Limb (tissue), 2 donors: ENCODE measurements around the gene URM1.
"Not testable (repeated sequence)": the region's sequence is repeated elsewhere in the genome, so short reads cannot be mapped to it uniquely, and the experiment has no call there.

Experiments
- DNase-seq, 2 donors: peaks; one replicate each; pipeline ENCODE4 v3.0.0-alpha.2; 2016; ENCODE audit errors: extremely low spot score in 2 of 2

URM1 gene

DNA sequence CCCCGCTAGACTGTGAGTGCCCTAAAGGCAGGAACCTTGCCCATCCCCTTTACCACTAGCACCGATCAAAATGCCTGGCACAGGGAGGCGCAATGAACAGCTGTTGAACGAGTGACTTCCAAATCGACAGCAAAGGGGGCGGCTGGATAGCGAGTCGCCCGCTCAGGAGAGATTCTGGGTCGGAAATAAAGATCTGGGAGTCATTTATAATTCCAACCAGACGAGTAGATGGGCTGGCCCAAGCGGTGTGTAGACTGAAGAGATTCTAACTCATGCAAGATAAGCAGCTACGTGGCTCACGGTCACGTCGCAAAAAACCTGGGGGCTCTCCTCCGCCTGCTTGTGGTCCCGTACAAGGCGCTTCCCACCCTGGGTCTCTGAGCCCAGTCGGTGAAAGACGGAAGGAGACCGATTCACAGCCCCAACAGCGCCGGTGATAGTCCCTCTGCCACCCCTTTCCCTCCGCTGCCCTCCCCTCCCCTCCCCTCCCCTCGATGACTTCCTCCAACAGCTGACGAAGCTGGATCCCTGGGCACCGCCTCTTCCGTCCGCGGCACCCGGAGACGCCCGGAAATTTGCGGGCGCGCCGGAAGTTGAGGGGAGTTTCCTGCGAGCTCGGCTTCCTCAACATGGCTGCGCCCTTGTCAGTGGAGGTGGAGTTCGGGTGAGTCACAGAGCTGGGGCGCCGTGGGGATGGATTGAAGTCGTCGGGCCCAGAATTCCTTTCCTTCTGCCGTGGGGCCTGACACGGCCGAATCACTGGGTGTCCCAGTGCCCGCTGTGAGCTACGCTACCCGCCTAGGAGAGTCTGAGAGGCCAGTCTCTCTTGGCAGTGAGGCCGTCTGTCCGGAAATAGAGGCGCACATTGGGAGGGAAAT lies at the start of gene URM1:
Gene URM1, plus strand, starts transcription at position 623 of the 878 bp plus-strand sequence. Its CDS starts 7 bp downstream, at position 630.
- peak; percentile 96 to 97 for DNase-seq

DNA sequence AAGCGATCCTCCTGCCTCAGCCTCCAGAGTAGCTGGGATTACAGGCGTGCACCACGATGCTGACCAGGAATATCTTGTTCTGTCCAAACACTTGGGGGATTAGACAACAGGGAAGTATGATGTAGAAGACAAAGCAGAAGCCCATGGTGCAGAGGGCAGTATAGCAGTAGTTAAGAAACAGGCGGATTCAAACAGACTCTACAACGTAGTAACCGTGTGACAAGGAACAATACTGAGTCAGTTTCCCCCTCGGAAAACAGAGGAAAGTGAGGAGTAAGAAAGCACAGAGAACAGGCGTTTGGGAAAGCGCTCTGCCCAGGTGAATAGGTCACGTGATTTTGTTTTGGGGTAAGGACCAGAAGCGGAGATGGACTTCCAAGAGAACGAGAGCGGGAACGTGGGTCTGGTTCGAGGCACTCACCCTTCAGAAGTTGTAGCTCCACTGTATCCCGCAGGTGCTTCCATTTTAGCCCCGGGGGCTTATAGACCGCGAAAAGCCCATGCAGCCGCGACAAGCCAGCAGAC lies 49.2 kb upstream of the URM1 start:
- DNase-seq, result peak in 1 of 2 donors; percentile 11

DNA sequence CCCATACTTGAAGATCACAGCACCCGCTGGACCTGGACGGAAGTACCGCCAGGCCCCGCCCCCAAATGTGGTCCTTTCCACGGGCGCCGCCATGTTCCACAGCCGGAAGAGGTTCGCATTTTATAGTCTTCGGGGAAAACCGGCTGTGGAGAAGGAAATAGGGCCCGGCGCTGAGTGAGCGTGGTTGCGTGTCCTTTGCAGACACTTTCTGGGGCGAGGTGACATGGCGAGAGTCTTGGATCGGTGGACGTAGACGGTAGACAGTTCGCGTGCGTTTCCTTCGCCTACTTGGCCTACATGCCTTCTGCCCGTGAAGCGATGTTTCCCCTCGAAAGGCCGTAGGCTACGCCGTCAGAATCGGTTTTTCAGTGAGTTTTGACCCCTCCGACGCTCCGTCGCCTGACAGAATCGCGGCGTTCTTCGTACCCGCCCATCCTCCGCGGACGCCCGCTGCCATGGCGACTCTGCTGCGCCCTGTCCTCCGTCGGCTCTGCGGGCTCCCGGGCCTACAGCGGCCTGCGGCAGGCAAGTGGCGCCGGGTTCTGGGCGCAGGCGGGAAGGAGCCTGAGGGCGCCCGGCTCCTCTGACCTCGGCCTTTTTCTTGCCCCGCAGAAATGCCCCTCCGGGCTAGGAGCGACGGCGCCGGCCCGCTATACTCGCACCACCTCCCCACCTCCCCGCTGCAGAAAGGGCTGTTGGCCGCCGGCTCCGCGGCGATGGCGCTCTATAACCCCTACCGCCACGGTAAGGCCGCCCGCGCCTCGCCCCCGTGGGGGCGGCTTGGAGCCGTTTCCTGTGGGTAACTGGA lies 48.6 kb upstream of the URM1 start, which contains the start of the genes COQ4 and TRUB2:
Gene COQ4, plus strand, starts transcription at position 436 of the 808 bp plus-strand sequence. Its CDS starts 20 bp downstream, at position 456.
Gene TRUB2, minus strand, starts transcription at position 44 of the 808 bp plus-strand sequence. Its CDS starts 39 bp downstream, at position 5.
- DNase-seq, result peak; percentile 95

DNA sequence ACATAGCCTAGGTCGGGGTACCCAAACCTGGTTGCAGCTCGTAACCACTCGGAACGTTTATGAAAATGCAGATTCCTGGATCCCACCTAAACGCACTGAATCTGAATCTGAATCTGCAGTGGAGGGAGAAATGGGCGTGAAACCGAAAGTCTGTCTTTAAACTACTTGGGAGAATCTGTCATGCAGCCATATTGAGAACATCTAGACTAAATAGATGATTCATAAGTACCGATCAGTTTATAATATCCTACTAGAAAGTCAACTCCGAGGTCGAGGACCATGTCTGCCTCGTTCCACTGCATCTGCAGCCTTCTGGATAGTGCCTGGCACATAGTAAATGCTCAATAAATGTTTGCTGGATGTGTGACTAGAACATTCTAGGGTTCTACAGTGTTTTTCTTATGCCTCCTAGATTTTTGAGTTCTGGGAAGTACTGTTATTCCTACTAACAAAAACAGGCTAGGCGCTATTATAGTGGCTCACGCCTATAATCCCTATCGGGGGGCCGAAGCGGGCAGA lies 47.9 kb upstream of the URM1 start:
- no peak for DNase-seq

DNA sequence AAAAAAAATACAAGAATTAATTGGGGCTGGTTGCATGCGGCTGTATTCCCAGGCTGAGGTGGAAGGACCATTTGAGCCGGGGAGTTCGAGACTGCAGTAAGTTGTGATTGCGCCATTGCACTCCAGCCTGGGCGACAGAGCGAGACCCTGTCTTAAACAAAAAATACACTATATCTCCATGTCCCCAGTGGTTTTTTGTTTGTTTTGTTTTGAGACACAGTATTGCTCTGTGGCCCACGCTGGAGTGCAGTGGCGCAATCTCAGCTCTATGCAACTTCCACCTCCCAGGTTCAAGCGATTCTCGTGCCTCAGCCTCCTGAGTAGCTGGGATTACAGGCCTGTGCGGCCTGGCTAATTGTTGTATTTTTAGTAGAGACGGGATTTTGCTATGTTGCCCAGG lies 47.4 kb upstream of the URM1 start:
- DNase-seq, result no peak

DNA sequence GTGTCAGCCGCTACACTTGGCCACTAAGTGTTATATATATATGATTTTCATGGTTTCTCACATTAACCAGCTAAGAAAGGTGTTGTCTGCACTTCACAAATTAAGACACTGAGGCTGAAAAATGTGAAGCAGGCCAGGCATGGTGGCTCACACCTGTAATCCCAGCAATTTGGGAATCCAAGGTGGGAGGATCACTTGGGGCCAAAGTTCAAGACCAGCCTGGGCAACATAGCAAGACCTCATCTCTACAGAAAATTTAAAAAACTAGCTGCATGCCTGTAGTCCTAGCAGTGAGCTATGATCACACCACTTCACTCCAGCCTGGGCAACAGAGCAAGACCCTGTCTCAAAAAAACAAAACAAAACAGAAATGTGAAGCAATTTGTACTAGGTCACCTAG lies 46.8 kb upstream of the URM1 start:
- no peak for DNase-seq

DNA sequence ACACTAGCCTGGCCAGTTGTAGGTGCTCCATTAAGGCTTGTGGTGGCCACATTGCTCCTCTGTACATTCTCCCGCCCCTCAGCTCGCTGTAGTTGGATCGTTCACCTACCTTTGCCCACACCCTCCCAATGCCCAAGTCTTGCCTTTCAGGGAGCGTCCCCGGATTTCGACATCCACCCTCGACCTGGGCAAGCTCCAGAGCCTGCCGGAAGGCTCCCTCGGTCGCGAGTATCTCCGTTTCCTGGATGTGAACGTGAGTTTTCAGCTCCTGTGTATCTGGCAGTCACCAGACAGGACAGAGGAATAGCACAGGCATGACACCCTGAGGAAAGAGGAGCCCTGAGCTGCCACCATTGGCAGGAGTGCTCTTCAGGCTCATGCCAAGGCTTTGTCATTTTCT lies 45.5 kb upstream of the URM1 start:
- DNase-seq, result no peak

DNA sequence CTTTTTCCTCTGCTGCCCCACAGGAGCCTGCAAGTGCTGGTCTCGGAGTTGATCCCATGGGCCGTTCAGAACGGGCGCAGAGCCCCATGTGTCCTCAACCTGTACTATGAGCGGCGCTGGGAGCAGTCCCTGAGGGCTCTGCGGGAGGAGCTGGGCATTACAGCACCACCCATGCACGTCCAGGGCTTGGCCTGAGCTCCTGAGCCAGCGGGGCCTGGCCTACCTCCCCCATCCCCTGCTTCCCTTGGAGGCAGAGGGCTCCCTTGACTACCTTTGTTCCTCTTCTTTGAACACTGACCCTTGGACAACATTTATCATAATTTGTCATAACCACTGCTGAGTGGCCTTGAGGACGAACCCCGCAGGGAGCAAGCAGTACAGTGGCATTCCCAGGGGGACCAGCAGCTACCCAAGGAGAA lies 37.7 kb upstream of the URM1 start:
- DNase-seq, result no peak

DNA sequence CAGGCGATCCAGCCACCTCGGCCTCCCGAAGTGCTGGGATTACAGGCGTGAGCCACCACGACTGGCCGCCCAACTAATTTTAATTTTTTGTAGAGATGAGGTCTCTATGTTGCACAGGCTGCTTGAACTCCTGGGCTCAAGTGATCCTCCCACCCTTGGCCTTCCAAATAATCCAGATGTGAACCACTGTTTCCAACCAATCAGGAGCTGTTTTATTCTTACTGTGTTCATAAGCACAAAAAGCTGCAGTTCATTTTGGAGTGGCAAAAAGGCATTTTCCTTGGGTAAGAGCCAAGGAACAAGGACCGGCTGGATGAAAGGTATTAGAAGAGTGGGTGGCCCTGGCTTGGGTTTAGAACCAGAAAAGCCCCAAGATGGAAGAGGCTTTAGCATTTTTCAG lies 36.0 kb upstream of the URM1 start:
- DNase-seq, result no peak

DNA sequence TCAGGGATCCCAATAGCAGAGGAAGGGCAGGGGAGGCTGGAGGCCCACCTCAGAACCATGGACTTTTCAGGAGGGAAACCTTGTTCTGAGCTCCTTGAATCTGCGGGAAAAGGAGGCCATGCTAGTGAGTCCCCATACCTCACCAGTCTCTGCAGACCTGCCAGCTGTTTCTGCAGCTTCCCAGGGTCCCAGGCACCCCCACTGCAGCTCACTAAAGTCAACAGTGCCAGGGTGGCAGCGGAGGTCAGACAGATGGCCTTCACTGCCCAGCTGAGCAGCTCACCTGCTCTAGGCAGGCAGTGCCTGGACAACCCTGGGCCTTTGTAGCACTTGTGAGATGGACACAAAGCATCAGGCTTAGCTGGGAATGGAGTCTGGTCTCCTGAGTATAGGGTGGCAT lies 35.3 kb upstream of the URM1 start:
- no peak for DNase-seq

DNA sequence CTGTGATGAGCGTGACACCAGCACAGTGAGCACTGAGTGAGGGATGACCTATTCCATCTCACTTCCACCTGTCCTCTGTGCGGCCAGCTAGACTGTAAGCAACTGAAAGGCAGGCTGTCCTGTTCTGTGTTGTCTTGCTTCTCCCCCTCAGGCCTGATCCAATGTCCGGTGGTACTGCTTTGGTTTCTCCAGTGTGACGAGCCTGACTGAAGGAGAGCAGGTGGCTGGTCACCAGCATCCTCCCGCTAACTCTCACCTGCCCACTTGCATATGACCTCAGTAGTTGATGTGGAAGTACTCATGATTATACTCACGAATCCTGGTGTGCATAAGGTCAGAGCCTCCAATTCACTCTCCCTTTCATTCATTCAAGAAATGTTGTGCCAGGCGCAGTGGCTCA lies 33.2 kb upstream of the URM1 start:
- no peak for DNase-seq

DNA sequence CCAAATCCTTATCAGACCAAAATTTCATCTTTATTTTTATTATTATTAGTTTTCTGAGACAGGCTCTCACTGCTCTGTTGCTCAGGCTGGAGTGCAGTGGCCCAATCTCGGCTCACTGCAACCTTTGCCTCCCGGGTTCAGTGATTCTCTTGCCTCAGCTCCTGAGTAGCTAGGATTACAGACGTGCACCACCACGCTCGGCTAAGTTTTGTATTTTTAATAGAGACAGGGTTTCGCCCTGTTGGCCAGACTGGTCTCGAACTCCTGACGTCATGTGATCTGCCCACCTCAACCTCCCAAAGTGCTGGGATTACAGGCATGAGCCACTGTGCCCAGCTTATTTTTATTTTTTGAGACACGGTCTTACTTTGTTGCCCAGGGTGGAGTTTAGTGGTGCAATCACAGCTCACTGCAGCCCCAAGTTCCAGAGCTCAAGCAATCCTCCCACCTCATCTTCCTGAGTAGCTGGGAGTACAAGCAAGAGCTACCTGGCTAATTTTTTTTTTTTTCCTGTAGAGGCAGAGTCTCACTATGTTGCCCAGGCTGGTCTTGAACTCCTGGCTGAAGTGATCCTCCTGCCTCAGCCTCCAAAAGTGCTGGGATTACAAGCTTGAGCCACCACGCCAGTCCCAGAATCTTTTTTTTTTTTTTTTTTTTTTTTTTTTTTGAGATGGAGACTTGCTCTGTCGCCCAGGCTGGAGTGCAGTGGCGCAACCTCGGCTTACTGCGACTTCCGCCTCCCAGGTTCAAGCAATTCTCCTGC lies 32.1 kb upstream of the URM1 start:
- DNase-seq, result not testable (repeated sequence)

DNA sequence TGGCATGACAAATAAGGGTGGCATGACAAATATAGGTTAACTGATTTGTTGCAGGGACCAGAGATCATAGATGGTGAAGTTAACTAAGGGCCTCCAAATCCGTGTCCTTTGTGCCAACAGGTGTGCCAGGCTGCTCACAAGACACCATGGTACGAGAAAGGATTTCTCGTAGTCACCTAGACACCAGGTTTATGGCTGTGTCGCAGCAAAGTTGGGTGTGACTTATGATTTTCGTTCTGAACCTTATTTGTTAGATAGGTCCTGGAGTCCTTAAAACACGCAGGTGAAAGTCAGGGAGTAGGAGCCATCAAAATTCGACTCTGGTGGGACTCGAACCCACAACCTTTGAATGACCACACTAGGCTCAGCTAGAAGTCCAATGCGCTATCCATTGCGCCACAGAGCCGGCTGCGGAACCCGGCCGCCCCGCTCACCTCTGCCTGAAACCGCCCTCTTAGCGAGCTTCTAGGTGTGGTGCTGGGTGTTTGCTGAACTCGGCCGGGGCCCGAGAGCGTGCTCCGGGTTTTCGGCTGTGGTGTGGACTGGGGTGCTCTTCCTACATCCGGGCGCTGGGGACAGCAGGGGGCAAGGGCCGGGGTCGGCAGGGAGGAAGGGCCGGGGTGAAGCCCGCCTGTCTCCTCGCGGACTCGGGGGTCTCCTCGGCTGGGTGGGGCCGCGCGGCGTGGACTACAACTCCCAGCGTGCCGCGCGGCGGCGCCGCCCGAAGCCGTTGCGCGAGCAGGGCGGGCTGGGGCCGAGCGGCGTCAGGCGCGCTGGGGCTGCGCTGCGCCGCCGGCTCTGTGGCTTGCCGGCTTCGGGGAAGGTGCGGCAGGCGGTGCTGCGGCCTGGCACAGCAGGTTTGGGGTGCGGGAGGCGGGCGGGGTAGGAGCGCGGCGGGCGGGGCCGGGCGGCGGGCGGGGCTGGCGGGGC lies 31.1 kb upstream of the URM1 start, which contains the start of gene SLC27A4:
Gene SLC27A4, plus strand, starts transcription at position 767 of the 930 bp plus-strand sequence. CDS start 2,606 bp downstream, outside the sequence.
- peak; percentile 70 to 87 for DNase-seq

DNA sequence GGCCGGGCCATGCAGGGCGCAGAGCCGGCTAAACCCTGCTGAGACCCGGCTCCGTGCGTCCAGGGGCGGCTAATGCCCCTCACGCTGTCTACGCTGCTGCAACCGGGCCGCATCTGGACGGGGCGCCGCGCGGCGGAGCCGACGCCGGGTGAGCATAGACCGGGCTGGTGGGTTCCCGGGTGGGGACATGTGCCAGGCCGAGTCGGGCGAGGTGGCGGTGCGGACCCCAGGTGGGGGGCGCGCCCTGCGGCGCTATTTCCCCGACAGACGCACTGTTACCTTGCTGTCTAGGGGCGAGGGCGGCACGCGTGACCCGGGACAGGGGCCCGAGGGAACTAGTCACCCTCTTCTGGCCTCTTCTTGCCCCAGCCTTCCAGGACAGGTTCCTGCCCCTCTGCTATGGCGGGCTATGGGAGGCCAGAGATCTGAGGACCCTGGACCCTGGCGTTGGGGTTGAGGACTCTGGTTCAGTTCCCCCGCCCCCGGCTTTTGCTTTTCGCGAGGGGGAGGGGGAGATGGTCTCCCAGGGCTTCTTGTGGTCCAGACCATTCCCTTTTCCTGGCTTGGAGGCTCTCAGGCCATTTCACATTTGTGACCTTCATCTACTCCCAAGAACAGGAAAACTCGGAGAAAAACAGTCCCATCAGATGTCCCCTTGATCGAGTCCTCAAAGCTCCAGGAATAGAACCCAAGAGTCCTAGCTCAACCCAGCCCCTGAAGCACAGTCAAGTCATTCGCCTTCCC lies 30.3 kb upstream of the URM1 start:
- no peak for DNase-seq

DNA sequence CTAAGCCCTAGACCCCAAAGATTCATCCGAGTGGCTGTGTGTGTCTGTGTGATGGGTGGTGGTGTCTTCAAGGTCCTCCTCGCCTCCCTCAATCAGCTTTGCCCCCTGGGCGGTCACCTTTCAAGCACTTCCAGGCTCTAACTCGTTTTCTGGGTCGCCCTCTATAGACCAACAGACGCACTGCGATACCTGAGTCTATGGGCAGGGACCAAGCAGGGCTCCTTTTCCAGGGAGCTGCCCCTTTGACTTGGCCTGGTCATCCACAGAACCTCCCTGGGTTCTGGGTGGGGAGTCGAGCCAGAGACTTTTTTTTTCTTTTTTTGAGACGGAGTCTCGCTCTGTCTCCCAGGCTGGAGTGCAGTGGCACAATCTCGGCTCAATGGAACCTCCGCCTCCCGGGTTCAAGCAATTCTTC lies 29.7 kb upstream of the URM1 start:
- peak in 1 of 2 donors; percentile 58 for DNase-seq

DNA sequence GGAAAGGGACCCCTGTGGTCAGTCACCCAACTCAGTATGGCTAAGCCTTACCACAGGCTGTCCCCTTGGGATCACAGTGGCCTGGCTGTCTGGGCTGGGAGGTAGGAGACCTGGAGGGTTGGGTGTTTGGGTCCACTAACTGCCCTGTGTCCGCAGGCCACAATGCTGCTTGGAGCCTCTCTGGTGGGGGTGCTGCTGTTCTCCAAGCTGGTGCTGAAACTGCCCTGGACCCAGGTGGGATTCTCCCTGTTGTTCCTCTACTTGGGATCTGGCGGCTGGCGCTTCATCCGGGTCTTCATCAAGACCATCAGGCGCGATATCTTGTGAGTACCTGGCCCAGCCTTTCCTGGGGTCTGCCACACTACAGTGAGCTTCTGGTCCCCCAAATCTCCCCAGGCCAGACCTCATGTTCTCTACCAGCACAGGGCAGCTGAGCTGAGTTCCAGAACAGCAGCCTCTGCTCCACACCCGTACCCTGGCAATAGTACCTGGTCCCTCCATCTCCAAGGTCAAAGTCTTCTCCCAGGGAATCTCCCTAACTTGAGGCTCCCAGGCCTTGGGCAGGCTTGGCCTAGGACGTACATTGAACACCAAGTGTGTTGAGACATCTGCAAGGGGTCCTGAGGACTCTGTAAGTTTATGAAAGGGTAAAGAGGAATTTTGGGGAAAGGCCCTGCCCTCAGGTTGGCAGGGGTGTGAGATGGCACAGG lies 28.0 kb upstream of the URM1 start:
- DNase-seq, result no peak

DNA sequence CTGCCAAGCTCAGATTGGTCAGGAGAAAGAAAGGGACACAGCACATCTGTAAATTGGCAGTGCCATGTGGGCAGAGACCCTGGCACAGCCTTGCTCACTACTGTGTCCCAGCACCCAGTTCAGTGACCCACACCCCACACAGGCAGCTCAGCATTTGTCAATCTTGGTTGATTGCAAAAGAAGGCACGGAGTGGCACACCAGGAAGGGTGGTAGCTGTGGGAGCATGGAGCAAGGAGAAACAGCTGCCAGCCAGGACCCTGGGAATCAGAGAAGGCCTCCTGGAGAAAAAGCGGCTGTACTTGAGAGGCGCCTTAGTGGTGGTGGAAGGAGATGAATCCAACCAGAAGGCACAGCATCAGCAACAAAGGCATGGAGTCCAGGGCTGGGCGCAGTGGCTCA lies 27.3 kb upstream of the URM1 start:
- no peak for DNase-seq

DNA sequence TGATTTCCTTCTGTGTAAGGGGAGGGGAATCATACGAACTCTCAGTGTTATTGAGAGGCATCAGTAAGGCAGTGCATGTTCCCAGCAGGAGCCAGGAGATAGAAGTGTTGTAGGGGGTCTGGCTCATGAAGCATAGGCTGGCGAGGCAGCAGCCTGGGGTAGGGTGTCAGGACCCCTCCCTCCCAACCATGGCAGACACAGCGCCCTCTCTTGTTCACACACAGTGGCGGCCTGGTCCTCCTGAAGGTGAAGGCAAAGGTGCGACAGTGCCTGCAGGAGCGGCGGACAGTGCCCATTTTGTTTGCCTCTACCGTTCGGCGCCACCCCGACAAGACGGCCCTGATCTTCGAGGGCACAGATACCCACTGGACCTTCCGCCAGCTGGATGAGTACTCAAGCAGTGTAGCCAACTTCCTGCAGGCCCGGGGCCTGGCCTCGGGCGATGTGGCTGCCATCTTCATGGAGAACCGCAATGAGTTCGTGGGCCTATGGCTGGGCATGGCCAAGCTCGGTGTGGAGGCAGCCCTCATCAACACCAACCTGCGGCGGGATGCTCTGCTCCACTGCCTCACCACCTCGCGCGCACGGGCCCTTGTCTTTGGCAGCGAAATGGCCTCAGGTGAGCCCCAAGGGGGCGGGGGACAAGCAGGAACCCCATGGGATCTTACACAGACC lies 26.1 kb upstream of the URM1 start:
- no peak for DNase-seq
